ENCODE data around the gene DEXI. TPM values are rescaled to one million over a fixed set of nuclear protein-coding genes. Genes with fewer than 3 reads are reported as not detected.

The DEXI gene
- total and polyA plus RNA-seq, 2 of the 13 experiments (the other 11 are each of a cell fraction or from before 2014, with no cell fraction given), result 51.5 to 70.4 TPM

- TF ChIP-seq NCOA1 (CRISPR knock-in tag; IDR thresholded peaks at IDR 0.05), result no peak
- TF ChIP-seq SMYD3 (CRISPR knock-in tag; IDR thresholded peaks at IDR 0.05), result peak; percentile 73; the same call in 1 of the 2 replicates
- peak; percentile 85 for TF ChIP-seq RAD21 (CRISPR knock-in tag; IDR thresholded peaks at IDR 0.05)
- no peak for TF ChIP-seq ZFP37 (CRISPR knock-in tag; IDR thresholded peaks at IDR 0.05; ENCODE audit: borderline replicate concordance)
- TF ChIP-seq THAP11 (CRISPR knock-in tag; IDR thresholded peaks at IDR 0.05), result 0 out of 2 replicates have a peak, but pooled peaks have one; percentile 42
- TF ChIP-seq ZBTB8A (CRISPR knock-in tag; IDR thresholded peaks at IDR 0.05; ENCODE audit: borderline replicate concordance, low read depth), result no peak
- no peak for TF ChIP-seq ZNF335 (CRISPR knock-in tag; IDR thresholded peaks at IDR 0.05)
- no peak for TF ChIP-seq SMAD9 (CRISPR knock-in tag; IDR thresholded peaks at IDR 0.05)
- TF ChIP-seq ZNF382 (CRISPR knock-in tag; IDR thresholded peaks at IDR 0.05; ENCODE audit: borderline replicate concordance), result no peak
- no peak for TF ChIP-seq AGO1 (IDR thresholded peaks at IDR 0.05; ENCODE audit: low read depth, low read length, poor library complexity, severe bottlenecking)
- no peak for TF ChIP-seq ZNF543 (CRISPR knock-in tag; IDR thresholded peaks at IDR 0.05)
- no peak for TF ChIP-seq ZSCAN29 (CRISPR knock-in tag; conservative IDR thresholded peaks at IDR 0.05)
- TF ChIP-seq NFE2 (CRISPR knock-in tag; IDR thresholded peaks at IDR 0.05), result no peak
- TF ChIP-seq, protein P1, sequence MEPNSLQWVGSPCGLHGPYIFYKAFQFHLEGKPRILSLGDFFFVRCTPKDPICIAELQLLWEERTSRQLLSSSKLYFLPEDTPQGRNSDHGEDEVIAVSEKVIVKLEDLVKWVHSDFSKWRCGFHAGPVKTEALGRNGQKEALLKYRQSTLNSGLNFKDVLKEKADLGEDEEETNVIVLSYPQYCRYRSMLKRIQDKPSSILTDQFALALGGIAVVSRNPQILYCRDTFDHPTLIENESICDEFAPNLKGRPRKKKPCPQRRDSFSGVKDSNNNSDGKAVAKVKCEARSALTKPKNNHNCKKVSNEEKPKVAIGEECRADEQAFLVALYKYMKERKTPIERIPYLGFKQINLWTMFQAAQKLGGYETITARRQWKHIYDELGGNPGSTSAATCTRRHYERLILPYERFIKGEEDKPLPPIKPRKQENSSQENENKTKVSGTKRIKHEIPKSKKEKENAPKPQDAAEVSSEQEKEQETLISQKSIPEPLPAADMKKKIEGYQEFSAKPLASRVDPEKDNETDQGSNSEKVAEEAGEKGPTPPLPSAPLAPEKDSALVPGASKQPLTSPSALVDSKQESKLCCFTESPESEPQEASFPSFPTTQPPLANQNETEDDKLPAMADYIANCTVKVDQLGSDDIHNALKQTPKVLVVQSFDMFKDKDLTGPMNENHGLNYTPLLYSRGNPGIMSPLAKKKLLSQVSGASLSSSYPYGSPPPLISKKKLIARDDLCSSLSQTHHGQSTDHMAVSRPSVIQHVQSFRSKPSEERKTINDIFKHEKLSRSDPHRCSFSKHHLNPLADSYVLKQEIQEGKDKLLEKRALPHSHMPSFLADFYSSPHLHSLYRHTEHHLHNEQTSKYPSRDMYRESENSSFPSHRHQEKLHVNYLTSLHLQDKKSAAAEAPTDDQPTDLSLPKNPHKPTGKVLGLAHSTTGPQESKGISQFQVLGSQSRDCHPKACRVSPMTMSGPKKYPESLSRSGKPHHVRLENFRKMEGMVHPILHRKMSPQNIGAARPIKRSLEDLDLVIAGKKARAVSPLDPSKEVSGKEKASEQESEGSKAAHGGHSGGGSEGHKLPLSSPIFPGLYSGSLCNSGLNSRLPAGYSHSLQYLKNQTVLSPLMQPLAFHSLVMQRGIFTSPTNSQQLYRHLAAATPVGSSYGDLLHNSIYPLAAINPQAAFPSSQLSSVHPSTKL (CRISPR knock-in tag; IDR thresholded peaks at IDR 0.05), result 0 out of 2 replicates have a peak, but pooled peaks have one; percentile 26
- no peak for TF ChIP-seq E2F1 (CRISPR knock-in tag; IDR thresholded peaks at IDR 0.05)
- TF ChIP-seq ZSCAN9 (CRISPR knock-in tag; IDR thresholded peaks at IDR 0.05; ENCODE audit: borderline replicate concordance), result 0 out of 2 replicates have a peak, but pooled peaks have one; percentile 40
- TF ChIP-seq, protein P2, sequence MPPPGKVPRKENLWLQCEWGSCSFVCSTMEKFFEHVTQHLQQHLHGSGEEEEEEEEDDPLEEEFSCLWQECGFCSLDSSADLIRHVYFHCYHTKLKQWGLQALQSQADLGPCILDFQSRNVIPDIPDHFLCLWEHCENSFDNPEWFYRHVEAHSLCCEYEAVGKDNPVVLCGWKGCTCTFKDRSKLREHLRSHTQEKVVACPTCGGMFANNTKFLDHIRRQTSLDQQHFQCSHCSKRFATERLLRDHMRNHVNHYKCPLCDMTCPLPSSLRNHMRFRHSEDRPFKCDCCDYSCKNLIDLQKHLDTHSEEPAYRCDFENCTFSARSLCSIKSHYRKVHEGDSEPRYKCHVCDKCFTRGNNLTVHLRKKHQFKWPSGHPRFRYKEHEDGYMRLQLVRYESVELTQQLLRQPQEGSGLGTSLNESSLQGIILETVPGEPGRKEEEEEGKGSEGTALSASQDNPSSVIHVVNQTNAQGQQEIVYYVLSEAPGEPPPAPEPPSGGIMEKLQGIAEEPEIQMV (CRISPR knock-in tag; IDR thresholded peaks at IDR 0.05; ENCODE audit: low read depth), result no peak
- TF ChIP-seq ZSCAN21 (CRISPR knock-in tag; IDR thresholded peaks at IDR 0.05; ENCODE audit: borderline replicate concordance), result no peak
- TF ChIP-seq RXRB (CRISPR knock-in tag; IDR thresholded peaks at IDR 0.05; ENCODE audit: borderline replicate concordance), result 0 out of 2 replicates have a peak, but pooled peaks have one; percentile 23
- TF ChIP-seq ZNF691 (CRISPR knock-in tag; IDR thresholded peaks at IDR 0.05; ENCODE audit: borderline replicate concordance, low read depth), result no peak
- TF ChIP-seq ZGPAT (CRISPR knock-in tag; IDR thresholded peaks at IDR 0.05), result peak; percentile 23; the same call in 1 of the 2 replicates
Measured at GRCh38 chr16:10971560-10971961, 29.3 kb upstream of the DEXI start (continued).
